ENCODE data around the gene GTPBP6. TPM values are rescaled to one million over a fixed set of nuclear protein-coding genes. Genes with fewer than 3 reads are reported as not detected.

Gene GTPBP6
- total RNA-seq, 4 donors from 2014 or later = 20.2 to 35.8 (median 27.9) TPM

DNA sequence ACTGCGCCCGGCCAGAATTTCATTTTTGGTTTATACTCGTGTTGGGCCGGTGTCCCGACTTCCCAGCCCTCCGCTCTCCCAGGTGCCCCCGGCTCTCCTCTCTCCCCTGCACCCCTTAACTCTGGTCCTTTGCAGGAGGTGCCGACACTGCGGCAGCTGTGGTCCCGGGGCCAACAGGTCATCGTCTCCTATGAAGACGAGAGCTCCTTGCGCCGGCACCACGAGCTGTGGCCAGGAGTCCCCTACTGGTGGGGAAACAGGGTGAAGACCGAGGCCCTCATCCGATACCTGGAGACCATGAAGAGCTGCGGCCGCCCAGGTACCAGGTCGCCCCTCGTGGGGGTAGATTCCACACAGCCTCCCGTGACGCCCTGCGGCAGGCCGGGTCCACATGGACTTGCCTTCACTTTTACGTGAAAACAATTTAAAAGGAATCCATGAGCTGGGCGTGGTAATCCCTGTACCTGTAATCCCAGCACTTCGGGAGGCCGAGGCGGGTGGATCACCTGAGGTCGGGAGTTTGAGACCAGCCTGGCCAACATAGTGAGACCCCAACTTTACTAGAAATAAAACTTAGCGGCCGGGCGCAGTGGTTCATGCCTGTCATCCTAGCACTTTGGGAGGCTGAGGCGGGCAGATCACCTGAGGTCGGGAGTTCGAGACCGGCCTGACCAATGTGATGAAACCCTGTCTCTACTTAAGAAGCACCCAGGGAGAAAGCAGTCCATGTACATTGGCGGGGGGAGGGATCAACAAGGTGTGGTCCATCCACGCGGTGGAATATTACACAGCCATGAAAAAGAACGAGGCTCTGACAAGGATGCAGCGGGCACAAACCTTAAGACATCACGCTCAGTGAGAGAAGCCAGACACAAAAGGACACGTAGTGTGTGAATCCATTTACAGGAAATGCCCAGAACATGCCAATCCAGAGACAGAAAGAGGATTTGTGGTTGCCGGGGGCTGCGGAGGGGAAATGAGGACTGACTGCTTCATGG is 25.4 kb downstream of the GTPBP6 start:
- TF ChIP-seq, protein P1, sequence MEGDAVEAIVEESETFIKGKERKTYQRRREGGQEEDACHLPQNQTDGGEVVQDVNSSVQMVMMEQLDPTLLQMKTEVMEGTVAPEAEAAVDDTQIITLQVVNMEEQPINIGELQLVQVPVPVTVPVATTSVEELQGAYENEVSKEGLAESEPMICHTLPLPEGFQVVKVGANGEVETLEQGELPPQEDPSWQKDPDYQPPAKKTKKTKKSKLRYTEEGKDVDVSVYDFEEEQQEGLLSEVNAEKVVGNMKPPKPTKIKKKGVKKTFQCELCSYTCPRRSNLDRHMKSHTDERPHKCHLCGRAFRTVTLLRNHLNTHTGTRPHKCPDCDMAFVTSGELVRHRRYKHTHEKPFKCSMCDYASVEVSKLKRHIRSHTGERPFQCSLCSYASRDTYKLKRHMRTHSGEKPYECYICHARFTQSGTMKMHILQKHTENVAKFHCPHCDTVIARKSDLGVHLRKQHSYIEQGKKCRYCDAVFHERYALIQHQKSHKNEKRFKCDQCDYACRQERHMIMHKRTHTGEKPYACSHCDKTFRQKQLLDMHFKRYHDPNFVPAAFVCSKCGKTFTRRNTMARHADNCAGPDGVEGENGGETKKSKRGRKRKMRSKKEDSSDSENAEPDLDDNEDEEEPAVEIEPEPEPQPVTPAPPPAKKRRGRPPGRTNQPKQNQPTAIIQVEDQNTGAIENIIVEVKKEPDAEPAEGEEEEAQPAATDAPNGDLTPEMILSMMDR (IDR thresholded peaks at IDR 0.05; ENCODE audit: low read depth) = no peak

DNA sequence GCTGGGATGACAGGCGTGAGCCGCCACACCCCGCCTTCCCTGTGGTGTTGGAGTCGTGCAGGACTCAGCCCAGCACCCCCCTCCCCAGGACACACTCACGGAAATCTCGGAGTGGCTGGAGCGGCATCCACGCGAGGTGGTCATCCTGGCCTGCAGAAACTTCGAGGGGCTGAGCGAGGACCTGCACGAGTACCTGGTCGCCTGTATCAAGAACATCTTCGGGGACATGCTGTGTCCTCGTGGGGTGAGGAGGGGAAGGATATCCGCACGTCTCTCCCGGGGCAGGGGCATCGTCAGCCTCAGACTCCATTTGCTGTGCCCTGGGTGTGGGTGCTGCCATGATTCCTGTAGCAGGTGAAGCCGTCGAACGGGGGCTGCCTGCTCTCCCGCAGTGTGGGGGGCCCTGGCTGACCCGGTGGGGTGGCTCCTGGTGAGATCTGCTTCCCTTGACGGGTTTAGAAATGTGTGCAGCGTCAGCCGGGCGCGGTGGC is 27.1 kb downstream of the GTPBP6 start:
- TF ChIP-seq, protein P1 (IDR thresholded peaks at IDR 0.05; ENCODE audit: low read depth) = no peak

DNA sequence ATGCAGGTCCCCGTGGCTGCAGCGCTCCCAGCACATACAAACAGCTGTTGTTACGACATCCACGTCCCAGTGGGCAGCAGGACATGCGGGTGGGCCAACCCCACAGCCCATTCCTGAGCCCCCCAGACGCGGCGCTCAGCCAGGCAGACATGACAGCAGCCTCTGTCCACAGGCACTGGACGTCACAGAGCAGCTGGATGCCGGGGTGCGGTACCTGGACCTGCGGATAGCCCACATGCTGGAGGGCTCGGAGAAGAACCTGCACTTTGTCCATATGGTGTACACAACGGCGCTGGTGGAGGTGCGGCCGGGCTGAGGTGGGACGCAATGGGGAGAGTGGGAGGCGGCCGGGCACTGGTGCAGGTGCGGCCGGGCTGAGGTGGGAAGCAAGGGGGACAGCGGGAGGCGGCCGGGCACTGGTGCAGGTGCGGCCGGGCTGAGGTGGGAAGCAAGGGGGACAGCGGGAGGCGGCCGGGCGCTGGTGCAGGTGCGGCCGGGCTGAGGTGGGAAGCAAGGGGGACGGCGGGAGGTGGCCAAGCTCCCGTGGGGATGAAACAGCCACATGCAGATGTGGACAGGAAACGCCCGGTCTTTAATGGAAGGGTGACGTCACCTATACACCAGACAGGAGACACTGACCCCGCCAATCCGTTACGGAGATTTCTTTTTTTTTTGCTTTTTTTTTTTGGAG is 28.0 kb downstream of the GTPBP6 start:
- TF ChIP-seq, protein P1 (IDR thresholded peaks at IDR 0.05; ENCODE audit: low read depth) = no peak

DNA sequence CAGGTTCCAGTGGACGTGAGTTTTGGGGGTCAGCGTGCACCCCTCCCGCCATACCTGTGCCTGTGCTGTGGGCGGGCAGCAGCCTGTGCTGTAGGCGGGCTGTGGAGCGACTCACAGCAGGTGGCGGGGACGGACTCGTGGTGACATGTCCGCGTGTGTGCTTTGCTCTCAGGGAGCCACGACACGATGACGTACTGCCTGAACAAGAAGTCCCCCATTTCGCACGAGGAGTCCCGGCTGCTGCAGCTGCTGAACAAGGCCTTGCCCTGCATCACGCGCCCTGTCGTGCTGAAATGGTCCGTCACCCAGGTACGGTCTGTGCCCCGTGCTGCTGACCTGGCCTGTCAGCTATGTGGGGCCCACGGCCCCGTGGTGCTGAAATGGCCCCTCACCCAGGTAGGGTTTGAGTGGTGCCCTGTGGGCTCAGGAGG is 30.0 kb downstream of the GTPBP6 start:
- TF ChIP-seq, protein P1 (IDR thresholded peaks at IDR 0.05; ENCODE audit: low read depth) = no peak

DNA sequence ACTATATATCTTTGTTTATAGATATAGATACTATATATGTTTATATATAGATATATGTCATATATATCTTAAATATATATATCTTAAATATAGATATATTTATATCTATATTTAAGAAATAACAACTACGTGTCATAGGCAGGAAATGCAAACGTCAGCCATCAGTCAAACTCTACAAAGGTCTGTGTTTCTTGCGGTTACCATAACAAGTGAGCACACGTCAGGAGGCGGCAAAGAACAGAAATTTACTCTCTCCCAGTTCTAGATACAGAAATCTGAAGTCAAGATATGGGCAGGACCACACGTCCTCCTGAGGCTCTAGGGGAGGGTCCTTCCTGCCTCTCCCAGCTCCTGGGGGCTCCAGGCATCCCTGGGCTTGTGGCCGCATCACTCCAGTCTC is 30.9 kb downstream of the GTPBP6 start:
- TF ChIP-seq, protein P1 (IDR thresholded peaks at IDR 0.05; ENCODE audit: low read depth) = no peak

DNA sequence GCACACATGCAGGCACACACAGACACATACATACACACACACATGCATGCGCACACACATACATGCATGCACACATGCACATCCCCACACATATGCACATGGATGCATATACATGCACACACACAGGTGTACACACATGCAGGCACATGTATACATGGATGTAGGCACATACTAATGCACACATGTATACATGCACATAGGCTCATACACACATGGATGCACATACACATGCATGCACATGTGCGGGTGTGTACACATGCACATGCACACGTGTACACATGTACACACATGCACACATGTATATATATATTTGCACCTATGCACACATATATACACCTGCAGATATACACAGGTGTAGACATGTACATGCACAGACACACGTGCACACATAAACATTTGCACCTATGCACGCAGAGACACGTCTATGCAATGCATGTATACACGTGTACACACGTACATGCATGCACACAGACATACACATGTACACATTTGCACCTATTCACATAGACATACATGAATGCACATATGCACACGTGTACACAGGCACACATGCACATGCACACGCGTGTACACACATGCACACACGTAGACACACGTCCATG is 33.4 kb downstream of the GTPBP6 start:
- TF ChIP-seq, protein P1 (IDR thresholded peaks at IDR 0.05; ENCODE audit: low read depth) = no peak

Measured in subcutaneous adipose tissue (tissue), 4 donors.